ENCODE results near the gene CDC5L.

Gene CDC5L

GRCh38 chr6:44388135-44388487 is 605 bp downstream of the CDC5L start:
- FAIRE-seq (no peak), DNase-seq (ENCODE audit: insufficient read length, low spot score) (no peak)
- no peak for TF ChIP-seq POLR2A (IDR thresholded peaks at IDR 0.05; ENCODE audit: low read depth, low read length)

- DNase-seq (ENCODE audit: insufficient read length, low spot score), result no peak
- FAIRE-seq, result no peak
- no peak for TF ChIP-seq POLR2A (IDR thresholded peaks at IDR 0.05; ENCODE audit: low read depth, low read length)
Observed at GRCh38 chr6:44388887-44389286, 1.4 kb downstream of the CDC5L start.

- no peak for TF ChIP-seq POLR2A (IDR thresholded peaks at IDR 0.05; ENCODE audit: low read depth, low read length)
- FAIRE-seq (no peak), DNase-seq (ENCODE audit: insufficient read length, low spot score) (no peak)
Observed at GRCh38 chr6:44390158-44390683, 2.7 kb downstream of the CDC5L start.

- FAIRE-seq (no peak), DNase-seq (ENCODE audit: insufficient read length, low spot score) (no peak)
- TF ChIP-seq POLR2A (IDR thresholded peaks at IDR 0.05; ENCODE audit: low read depth, low read length), result no peak
Observed at GRCh38 chr6:44395501-44395900, 8.0 kb downstream of the CDC5L start.

- TF ChIP-seq POLR2A (IDR thresholded peaks at IDR 0.05; ENCODE audit: low read depth, low read length), result no peak
- DNase-seq (ENCODE audit: insufficient read length, low spot score), result no peak
- no peak for FAIRE-seq
Observed at GRCh38 chr6:44396968-44397367, 9.5 kb downstream of the CDC5L start.

- DNase-seq (ENCODE audit: insufficient read length, low spot score) (no peak), FAIRE-seq (no peak)
- TF ChIP-seq POLR2A (IDR thresholded peaks at IDR 0.05; ENCODE audit: low read depth, low read length), result no peak
Observed at GRCh38 chr6:44397424-44398164, 10.1 kb downstream of the CDC5L start.

GRCh38 chr6:44399991-44400390 is 12.5 kb downstream of the CDC5L start:
- peak; percentile 55 for FAIRE-seq
- no peak for DNase-seq (ENCODE audit: insufficient read length, low spot score)
- no peak for TF ChIP-seq POLR2A (IDR thresholded peaks at IDR 0.05; ENCODE audit: low read depth, low read length)

GRCh38 chr6:44400572-44400971 is 13.1 kb downstream of the CDC5L start:
- no peak for TF ChIP-seq POLR2A (IDR thresholded peaks at IDR 0.05; ENCODE audit: low read depth, low read length)
- no peak for FAIRE-seq

GRCh38 chr6:44401138-44401537 is 13.6 kb downstream of the CDC5L start:
- no peak for TF ChIP-seq POLR2A (IDR thresholded peaks at IDR 0.05; ENCODE audit: low read depth, low read length)
- no peak for FAIRE-seq
- no peak for DNase-seq (ENCODE audit: insufficient read length, low spot score)

More at GRCh38 chr6:44400572-44400971, 13.1 kb downstream of the CDC5L start:
- no peak for DNase-seq (ENCODE audit: insufficient read length, low spot score)

GRCh38 chr6:44404022-44404714 is 16.7 kb downstream of the CDC5L start:
- FAIRE-seq, result no peak
- no peak for TF ChIP-seq POLR2A (IDR thresholded peaks at IDR 0.05; ENCODE audit: low read depth, low read length)
- DNase-seq (ENCODE audit: insufficient read length, low spot score), result no peak

GRCh38 chr6:44404715-44405099 is 17.2 kb downstream of the CDC5L start:
- peak; percentile 53 for FAIRE-seq
- no peak for TF ChIP-seq POLR2A (IDR thresholded peaks at IDR 0.05; ENCODE audit: low read depth, low read length)

GRCh38 chr6:44407951-44408670 is 20.6 kb downstream of the CDC5L start:
- FAIRE-seq (peak; percentile 36), DNase-seq (ENCODE audit: insufficient read length, low spot score) (no peak)
- TF ChIP-seq POLR2A (IDR thresholded peaks at IDR 0.05; ENCODE audit: low read depth, low read length), result no peak

More at GRCh38 chr6:44404715-44405099, 17.2 kb downstream of the CDC5L start:
- DNase-seq (ENCODE audit: insufficient read length, low spot score), result no peak

GRCh38 chr6:44409207-44409794 is 21.8 kb downstream of the CDC5L start:
- DNase-seq (ENCODE audit: insufficient read length, low spot score), result no peak
- no peak for TF ChIP-seq POLR2A (IDR thresholded peaks at IDR 0.05; ENCODE audit: low read depth, low read length)
- FAIRE-seq, result peak; percentile 41

- FAIRE-seq, result peak; percentile 74
- no peak for TF ChIP-seq POLR2A (IDR thresholded peaks at IDR 0.05; ENCODE audit: low read depth, low read length)
- DNase-seq (ENCODE audit: insufficient read length, low spot score), result no peak
Observed at GRCh38 chr6:44410363-44410762, 22.9 kb downstream of the CDC5L start.

All from H54 (cell line).